AML-193 (cell line): ENCODE results near the gene TFF1.
"Not testable (repeated sequence)": the region's sequence is repeated elsewhere in the genome, so short reads cannot be mapped to it uniquely, and the experiment has no call there.

Experiments
- DNase-seq, 2 experiments: peaks; one replicate each; lab custom pipeline; 2025; lab: John Stamatoyannopoulos, UW

The TFF1 gene

DNA sequence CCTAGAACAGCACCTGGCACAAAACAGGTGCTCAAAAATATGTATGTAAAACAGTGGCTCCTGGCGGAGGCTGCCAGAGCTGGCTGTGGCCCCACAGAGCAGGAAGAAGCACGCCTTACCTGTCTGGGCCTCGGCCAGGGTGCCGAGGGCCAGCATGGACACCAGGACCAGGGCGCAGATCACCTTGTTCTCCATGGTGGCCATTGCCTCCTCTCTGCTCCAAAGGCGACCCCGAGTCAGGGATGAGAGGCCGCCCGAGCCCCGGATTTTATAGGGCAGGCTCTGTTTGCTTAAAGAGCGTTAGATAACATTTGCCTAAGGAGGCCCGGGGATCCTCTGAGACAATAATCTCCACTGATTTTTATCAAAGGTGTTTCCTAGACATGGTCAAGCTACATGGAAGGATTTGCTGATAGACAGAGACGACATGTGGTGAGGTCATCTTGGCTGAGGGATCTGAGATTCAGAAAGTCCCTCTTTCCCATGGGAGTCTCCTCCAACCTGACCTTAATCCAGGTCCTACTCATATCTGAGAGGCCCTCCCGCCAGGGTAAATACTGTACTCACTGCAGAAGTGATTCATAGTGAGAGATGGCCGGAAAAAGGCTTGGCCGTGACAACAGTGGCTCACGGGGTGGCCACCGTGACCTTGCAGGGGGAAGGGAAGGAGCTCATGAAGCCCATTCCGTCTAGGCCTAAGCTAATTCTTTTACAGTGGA, at the start of gene TFF1:
TSS of gene TFF1 (minus strand) at position 244 of the 719 bp plus-strand sequence. CDS start at position 204, 40 bp downstream.
- no peak for DNase-seq

DNA sequence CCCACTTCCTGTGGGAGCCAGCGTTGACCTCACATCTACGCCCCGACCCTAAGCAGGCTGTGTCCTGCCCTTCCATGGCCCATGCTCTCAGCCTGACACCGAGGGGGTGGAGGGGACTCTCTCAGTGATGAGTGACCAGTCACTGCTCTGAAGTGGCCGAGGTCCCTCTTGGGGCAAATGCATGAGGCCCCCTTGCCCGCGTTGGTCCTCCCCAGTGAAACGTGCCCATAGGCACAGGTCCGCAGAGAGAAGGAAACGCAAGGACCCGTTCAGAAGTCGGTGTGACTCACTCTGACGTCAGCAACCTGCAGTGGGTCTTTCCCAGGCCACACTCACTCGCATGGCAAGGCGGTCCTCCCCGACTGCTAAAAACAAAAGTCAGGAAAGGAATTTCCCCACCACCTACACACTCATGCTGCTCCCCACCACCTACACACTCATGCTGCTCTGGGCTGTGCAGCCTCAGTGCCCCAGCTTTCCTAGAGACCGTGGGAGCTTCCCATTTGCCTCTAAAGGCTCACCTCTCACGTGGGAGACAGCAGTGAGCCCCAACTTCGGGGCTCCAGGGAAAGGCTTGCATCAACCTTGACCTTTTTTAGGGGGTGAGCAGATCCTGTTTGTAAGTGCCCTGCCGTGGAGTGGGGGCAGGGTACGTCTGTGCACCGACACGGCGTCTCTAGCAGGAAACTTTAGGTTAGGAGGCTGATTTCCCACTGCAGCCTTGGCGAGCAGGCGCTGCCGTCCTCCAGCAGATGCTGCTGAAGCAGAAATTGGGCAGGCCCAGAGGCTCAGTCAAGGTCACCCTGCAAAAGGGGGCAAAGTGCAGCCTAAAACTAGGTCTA, 48.8 kb upstream of the TFF1 start:
- DNase-seq, result no peak

DNA sequence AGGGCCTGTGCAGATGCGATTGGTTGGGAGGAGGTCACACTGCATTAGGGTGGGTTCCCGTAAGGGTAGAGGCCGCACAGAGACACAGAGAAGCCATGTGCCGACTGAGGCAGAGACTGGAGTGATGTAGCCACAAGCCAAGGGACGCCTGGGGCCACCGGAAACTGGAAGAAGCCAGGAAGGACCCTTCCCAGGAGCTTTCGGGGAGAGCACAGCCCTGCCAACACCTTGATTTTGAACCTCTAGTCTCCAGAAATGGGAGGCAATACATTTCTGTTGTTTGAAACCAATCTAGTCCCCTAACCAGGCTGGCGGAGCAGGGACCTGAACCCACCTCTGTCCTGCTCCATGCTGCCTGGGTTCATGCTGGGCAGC, 48.2 kb upstream of the TFF1 start:
- DNase-seq, result no peak

DNA sequence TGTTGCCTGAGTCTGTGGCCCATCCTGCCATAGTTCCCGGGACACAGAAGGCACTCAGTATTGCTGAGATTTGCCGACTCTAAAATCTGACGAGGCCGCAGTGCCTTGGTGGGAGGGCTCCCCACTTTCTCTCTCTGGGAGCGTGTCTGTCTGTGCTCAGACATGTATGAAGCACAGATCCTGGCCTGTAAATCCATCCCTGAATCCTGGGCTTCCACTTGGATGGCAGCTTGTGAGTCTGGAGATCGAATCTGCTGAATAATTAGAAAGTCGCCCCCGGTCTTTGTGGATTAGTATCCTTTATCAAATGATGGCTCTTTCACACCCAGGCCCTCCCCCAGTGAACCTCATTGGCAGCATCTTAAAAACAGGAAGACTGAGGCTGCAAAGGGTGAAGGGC, 47.7 kb upstream of the TFF1 start:
- no peak for DNase-seq

DNA sequence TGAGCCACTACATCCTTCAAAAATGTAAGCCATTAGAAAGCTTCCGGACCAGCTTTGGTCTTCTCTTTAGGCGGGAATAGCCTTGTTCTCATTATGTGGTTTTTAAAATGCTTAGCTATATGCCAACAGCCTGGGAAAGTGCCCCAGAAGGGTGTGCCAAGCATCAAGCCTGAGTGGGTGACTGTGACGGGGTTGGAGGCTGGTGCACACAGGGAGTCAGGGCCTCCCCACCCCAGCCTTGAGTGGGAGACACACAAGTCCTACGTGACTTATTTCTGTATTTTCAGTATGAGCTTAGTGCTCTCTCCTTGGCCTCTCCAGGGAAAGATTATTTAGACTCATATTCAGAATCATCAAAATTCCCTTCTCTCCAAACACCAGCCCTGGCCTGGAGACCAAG, 47.2 kb upstream of the TFF1 start:
- no peak for DNase-seq

DNA sequence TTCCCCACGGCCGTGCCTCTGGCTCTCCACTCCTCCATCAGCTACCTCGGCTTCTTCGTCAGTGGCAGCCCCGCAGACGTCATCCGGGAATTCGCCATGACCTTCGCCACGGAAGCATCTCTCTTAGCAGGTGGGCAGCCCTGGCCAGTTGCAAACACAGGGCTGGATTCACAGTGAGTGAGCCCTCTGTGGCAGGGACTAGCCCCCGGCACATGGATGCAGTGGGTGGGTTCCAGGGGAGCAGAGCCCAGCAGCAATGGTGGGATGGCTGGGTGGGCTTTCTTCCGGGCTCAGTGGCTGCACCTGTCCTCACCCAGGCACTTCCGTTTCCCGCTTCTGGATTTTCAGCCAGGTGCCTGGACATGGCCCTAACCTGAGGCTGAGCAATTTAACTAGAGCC, 46.8 kb upstream of the TFF1 start:
- no peak for DNase-seq

DNA sequence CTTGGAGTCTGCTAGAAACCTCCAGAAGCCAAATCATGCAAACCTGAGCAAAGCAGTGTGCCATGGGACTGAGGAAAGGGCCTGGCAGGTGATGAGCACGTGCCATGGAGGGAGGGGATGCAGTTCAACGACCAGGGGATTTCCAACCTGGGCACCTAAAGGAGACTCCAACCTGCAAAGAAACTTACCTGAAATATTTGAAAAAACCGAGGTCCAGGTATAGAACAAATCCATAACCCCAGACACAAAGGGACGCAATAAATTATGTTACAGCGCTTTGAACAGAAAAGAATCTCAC, 46.2 kb upstream of the TFF1 start:
- DNase-seq, result no peak

DNA sequence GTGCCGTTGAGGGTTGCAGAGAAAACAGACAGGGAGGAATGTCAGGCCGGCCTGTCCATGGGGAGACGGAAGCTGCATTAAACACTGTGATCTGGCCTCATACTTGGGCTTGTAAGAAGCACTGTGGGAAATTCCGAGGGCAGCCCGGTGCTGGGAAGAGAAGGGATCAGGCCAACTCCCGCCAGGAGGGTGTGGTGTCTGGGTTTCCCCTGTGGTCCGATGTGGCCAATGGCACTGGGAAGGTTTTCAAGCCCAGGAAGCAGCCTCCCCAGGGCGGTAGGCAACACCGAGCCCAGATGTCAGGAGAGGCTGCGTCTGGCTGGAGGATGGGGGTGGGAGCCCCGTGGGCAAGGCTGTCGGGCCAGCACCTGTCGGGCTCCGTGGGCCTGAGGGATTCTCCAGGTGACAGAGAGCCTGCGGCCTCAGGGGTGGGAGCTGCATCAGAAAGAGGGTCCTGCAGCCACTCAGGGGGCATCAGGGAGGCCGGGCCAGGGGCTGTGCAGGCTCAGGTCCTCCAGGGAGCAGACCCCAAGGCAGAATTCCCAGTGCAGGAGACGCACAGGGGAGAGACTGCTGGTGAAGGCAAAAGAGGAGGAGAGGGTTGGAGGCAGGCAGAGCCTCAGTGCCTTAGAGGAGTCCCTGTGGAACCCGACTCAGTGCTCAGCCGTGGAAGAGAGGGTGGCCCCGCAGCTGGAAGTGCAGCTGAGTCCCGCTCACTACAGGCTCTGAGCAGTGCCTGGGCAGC, 45.7 kb upstream of the TFF1 start:
- no peak for DNase-seq

DNA sequence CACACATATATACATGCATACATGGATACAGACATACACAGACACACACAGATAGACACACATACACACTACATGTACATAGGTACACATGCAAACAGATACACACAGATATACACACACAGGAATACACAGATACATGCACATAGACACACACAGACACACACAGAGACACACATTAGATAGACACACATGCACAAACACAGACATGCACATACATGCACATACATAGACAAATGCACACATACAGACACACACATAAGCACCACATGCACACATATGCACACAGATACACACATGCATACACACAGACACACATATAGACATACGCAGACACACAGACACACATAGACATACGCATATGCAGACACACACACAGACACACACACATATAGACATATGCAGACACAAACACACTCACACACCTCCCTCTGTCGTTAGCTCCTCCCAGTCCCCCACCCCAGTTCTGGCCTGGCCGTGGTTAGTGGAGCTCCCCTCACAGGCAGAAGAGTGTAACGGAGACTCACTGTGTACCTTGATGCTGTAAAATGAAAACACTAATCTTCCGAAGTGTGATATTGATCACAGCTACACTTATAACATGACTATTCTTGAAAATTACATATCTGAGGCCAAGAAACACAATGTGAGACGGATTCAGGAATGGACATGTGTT, 45.0 kb upstream of the TFF1 start:
- DNase-seq, result no peak

DNA sequence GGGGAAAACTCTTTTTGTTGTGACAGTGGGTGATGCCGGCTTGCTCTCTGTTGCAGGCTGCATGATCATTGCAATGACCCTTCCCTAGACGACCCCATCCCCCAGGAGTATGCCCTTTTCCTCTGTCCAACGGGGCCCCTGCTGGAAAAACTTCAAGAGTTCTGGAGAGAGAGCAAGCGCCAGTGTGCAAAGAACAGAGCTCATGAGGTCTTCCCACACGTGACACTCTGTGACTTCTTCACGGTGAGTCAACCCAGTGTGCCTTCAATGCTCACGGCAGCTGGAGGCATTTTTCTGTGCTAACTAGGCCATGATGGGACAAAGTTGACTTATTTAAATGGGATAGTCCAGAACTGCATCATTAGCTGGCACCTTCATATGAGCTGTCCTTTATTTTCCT, 43.0 kb upstream of the TFF1 start:
- DNase-seq, result no peak

DNA sequence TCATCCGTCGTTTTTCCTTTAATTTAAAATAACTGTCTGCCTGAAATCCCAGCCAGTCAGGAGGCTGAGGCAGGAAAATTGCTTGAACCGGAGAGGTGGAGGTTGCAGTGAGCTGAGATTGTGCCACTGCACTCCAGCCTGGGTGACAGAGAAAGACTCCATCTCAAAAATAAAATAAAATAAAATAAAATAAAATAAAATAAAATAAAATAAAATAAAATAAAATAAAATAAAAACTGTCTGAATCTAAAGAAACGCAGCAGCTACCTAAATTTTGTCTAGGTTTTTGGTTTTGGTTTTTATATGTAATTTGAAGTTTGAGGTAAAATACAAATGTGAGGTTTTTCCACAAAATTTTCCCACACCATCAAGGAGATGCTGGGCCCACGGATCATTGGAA, 42.4 kb upstream of the TFF1 start:
- DNase-seq, result not testable (repeated sequence)

DNA sequence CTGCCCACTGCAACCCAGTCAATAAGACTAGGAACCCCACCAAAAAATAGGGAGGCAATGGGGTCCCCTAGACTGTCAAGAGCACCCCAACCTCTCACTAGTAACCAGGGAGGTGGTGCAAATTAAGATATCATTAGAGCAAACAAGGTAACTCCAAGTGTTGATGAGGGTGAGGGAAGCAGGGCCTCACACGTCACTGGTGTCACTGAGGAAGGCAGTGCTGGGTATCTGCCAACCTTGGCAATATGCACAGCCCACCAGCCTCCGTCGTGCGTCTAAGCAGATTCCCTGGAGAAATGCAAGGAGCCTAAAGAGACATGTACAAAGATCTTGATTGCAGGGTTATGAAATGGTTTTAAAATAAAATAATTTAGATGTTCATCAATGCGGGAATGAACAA, 41.1 kb upstream of the TFF1 start:
- no peak for DNase-seq

DNA sequence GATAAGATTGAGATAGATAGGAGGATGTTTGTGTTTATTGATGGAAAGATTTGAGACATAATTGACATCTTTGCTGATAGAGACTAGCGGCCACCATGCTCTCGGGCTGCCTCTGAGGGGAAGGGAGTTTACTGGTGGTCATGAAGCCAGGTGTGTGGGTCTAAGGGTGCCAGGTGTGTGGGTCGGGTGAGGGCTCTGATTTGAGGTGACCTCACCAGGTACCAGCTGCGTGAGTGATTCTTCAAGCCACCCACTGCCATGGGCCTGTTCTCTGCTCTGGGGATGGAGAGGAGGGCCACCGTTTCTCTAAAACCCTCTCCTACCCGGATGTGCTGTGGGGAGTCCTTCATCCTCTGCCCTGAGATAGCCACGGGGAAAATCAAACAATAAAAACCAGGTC, 40.5 kb upstream of the TFF1 start:
- no peak for DNase-seq

DNA sequence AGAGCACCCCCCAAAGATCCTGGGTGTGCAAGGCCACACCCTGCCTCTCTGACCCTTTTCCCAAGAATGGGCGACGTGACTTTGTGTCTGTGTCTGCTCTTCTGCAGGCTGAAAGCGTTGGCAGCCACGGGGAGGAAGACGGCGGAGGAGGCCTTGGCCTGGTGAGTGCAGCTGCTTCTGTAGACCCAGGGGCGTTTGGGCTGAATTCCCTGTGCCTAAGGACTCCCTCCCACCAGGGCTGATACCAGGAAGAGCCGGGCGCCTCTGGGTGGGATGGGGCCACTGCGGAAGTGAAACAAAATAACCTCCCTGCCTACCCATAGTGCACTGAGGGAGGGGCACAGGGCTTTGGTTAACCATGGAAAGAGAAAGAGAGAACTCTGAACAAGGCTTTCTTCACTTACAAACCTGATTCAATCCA, 39.9 kb upstream of the TFF1 start:
- no peak for DNase-seq

DNA sequence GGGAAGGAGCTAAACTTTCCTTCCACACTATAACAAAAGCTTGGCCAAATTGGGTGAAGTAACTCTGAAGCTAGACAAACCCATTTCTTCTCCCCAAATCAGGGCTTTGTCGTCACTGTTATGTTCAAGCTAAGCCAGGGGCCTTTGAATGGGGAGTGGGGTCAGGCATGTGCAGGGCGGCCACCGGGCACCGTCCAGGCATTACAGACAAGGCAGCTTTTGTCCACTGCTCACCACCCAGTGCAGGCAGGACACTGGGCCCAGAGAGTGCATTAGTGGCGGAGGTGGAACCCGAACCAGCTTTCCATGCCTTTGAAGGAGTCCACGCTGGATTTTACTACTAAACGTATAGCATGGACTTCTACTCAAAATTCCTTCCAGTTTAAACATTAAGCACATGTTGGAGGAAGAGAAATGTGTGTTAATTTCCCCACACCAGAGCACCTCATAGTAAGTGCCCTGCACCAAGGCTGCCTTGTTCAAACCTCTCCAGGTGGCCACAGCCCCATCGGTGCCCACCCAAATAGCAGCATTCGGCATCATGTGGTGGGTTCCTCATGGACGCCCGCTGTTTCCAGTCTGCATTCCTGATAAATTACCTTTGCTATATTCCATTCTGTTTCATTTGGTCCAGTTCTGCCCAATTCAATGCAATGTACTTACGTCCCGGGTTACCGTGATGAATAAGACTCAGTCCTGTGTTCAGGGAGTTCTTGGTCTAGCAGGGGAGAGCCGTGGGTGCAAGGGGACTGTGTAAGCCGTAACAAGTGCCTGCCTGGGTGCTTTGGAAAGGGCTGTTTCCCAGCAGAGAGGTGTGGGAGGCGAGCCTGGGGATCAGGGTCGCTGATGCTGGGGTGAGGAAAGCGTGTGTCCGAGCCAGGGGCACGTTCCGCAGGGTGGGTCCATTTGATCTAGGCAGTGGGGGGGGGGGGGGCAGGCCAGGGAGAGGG, 39.0 kb upstream of the TFF1 start:
- DNase-seq, result no peak

DNA sequence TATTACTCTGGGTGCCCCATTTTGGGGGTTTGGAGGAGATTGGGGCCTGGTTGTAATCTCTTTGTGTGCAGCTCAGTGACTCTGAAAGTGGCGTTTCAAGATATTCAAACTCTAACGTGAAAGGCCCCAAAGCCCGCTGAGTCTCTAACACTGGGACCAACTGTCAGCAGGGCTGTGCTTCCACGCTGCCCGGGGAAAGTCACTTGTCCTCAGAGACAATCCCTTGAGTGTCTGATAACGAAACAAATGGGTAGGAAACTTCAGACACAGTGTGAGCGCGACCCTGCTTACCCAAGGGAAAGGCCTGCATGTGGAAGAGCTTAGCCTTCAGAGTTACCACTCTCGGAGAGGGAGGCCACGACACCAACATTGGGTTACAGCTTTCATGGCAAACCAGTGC, 38.2 kb upstream of the TFF1 start:
- no peak for DNase-seq

DNA sequence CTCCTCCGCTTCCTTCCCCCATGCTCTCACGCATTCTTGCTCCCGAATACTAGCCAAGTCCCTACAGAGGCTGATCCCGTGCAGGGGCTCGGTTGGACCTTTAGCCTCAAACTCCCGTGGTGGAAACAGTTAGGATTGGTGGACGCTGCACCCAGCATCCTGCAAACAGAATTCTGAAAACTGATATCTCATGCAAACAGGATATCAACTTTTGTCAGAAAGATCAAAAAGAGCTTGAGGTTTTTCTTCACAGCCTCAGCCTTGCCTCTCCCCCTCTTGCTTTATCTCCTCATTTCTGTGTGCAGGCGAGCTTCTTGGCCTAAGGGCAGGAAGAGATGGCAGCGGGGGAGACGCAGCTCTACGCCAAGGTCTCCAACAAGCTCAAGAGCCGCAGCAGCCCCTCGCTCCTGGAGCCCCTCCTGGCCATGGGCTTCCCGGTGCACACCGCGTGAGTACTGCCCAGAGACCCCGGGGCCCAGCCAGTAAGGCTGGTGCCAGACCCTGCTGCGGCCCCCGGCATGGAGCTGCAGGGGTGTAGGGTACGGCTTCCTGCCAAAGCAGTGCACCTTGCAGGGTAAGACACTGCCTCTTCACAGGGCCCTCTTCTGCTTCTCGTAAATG, 37.4 kb upstream of the TFF1 start, which contains the start of gene UBASH3A:
TSS of gene UBASH3A (plus strand) at position 292 of the 621 bp plus-strand sequence. CDS start at position 336, 44 bp downstream.
- DNase-seq, result no peak

DNA sequence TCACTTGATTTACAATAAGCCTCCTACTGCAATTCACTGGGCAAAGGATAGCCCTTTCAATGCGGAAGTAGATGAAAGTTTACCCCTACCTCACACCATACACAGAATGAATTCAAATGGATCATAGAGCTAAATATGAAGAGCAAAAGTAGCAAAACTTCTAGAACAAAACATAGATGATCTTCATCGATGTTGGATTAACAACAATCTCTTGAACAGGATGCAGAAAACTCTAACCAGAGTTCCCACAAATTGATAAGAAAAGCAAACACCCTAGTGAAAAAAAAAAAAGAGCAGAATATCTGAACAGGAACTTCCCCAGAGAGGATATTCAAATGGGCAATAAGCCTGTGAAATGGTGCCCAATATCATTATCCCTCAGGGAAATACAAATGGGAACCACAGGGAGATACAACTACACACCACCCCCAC, 35.5 kb upstream of the TFF1 start:
- DNase-seq, result no peak

DNA sequence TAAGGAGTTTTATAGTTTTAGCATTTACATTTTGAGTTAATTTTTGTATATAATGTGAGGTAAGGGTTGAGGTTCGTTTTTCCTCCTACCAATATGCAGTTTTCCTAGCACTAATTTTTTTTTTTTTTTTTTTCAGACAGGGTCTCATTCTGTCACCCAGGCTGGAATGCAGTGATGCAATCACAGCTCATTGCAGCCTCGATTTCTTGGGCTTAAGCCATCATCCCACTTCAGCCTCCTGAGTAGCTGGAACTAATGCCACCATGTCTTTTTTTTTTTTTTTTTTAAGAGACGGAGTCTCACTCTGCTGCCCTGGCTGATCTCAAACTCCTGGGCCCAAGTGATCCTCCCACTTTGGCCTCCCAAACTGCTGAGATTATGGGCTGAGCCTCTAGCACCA, 34.8 kb upstream of the TFF1 start:
- no peak for DNase-seq

DNA sequence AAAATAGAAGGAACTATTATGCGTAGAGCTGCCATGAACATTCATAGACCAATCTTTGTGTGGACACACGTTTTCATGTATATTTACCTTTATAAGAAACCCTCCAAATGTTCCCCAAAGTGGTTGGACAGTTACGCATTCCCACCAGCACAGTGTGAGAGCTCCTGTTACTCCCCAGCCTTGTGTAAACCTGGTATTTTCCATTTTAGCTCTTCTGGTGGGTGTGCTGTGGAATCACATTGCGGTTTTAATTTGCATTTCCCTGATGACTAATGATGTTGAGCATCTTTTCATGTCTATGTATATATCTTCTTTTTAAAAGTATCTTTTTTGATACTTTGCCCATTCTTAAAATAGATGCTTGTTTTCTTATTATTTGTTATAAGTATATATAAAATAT, 34.2 kb upstream of the TFF1 start:
- DNase-seq, result no peak
